Endothelial cell of umbilical vein (primary cell): Measurements from ENCODE around the gene LCT.

Source experiments
- EZH2 ChIP-seq: IDR thresholded peaks from 2 replicates; pipeline ENCODE4 v1.6.1; 2012; ENCODE audit warnings: borderline replicate concordance, low read depth, mild to moderate bottlenecking, moderate library complexity, low read length, inconsistent platforms; ENCODE audit not compliant: severe bottlenecking
- POLR2AphosphoS5 ChIP-seq: IDR thresholded peaks from 2 replicates; pipeline ENCODE4 v1.6.1; 2012; ENCODE audit warnings: low read depth, mild to moderate bottlenecking, control low read depth, low read length, moderate library complexity; ENCODE audit not compliant: insufficient read depth
- TF ChIP-seq, protein P1 (sequence below), 2 donors: IDR thresholded peaks; 1 replicate in 1 of 2; 2 replicates in 1 of 2; pipeline ENCODE4 v1.5.1; 2011; ENCODE audit warnings: low read length in 2 of 2, mild to moderate bottlenecking in 2 of 2, moderate library complexity in 2 of 2, control low read depth in 1 of 2, inconsistent platforms in 1 of 2, low read depth in 1 of 2; ENCODE audit not compliant: insufficient read depth in 1 of 2; ENCODE audit errors: extremely low read depth in 1 of 2

DNA sequence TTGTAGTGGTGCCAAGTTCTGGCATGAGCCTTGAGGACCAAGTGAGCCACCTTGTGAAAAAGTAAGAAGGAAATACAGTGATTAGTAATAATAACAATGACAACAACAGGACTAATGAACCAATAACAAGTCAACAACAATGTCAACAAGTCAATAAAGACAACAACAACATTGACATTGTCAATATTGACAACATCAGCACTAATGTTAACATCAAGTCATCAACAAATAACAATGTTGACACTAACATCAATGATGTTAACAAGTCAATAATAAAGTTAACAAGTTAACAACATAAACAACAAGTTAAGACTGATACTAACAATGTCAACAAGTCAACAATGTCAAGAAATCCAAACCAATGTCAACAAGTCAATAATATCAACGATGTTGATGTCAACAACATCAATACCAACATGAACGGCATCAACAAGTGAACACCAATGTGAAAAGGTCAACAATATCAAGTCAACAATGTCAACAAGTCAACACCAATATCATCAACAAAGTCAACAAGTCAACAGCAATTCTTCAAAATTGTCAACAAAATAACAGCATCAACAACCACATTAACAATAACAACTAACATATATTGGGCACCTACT is 24.0 kb downstream of the LCT start:
- TF ChIP-seq, protein P1, sequence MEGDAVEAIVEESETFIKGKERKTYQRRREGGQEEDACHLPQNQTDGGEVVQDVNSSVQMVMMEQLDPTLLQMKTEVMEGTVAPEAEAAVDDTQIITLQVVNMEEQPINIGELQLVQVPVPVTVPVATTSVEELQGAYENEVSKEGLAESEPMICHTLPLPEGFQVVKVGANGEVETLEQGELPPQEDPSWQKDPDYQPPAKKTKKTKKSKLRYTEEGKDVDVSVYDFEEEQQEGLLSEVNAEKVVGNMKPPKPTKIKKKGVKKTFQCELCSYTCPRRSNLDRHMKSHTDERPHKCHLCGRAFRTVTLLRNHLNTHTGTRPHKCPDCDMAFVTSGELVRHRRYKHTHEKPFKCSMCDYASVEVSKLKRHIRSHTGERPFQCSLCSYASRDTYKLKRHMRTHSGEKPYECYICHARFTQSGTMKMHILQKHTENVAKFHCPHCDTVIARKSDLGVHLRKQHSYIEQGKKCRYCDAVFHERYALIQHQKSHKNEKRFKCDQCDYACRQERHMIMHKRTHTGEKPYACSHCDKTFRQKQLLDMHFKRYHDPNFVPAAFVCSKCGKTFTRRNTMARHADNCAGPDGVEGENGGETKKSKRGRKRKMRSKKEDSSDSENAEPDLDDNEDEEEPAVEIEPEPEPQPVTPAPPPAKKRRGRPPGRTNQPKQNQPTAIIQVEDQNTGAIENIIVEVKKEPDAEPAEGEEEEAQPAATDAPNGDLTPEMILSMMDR (IDR thresholded peaks at IDR 0.05; ENCODE audit: extremely low read depth in 1 of 2, insufficient read depth in 1 of 2, low read depth in 1 of 2, low read length in 2 of 2): no peak
- no peak for TF ChIP-seq EZH2
- TF ChIP-seq POLR2AphosphoS5: no peak
